Stimulated activated CD4-positive, alpha-beta T cell treated with anti-CD3 and anti-CD28 coated beads, Interleukin-1b, Interleukin-23, amount 100 ng/mL, for 48 hours (primary cell): ENCODE data around the gene GNB1.
"Not testable (repeated sequence)": the region's sequence is repeated elsewhere in the genome, so short reads cannot be mapped to it uniquely, and the experiment has no call there.

ENCODE experiments used
- DNase-seq: peaks from one replicate; pipeline ENCODE4 v3.0.0-alpha.2; 2020

The GNB1 gene

DNA sequence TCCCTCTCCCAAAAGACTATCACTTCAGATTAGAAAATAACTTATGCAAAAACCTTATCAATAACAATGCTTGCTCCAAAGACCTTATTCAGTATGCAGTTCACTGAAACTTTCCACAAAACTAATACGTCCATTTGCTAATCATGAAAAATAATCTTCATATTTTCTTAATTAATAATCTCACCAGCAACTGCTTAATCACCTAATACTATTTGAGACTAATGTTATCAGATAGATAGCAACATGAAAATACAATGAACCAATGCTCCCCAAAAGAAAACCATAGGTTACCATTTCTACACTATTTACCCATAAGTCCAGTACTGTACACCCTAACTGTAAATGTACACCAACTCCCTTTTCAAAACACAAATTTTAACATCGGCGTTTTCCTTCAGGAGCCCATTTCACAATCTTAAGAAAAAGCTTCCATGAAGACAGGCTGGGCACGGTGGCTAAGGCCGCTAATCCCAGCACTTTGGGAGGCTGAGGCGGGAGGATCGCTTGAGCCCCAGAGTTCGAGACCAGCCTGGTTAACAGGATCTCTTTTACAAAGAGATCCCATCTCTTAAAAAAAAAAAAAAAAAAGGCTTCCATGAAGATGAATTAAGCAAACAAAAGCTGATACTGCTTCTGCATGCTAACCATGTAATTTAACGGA lies 1.7 kb downstream of the GNB1 start:
- DNase-seq, result no peak

DNA sequence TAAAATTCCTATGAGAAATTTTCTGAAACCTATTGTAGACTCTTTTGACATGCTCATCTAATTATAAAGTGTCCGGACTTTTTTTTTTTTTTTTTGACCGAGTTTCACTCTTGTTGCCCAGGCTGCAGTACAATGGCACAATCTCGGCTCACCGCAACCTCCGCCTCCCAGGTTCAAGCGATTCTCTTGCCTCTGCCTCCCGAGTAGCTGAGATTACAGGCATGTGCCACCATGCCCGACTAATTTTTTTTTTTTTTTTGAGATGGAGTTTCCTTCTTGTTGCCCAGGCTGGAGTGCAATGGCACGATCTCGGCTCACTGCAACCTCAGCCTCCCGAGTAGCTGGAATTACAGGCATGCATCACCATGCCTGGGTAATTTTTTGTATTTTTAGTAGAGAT lies 7.0 kb downstream of the GNB1 start:
- not testable (repeated sequence) for DNase-seq

DNA sequence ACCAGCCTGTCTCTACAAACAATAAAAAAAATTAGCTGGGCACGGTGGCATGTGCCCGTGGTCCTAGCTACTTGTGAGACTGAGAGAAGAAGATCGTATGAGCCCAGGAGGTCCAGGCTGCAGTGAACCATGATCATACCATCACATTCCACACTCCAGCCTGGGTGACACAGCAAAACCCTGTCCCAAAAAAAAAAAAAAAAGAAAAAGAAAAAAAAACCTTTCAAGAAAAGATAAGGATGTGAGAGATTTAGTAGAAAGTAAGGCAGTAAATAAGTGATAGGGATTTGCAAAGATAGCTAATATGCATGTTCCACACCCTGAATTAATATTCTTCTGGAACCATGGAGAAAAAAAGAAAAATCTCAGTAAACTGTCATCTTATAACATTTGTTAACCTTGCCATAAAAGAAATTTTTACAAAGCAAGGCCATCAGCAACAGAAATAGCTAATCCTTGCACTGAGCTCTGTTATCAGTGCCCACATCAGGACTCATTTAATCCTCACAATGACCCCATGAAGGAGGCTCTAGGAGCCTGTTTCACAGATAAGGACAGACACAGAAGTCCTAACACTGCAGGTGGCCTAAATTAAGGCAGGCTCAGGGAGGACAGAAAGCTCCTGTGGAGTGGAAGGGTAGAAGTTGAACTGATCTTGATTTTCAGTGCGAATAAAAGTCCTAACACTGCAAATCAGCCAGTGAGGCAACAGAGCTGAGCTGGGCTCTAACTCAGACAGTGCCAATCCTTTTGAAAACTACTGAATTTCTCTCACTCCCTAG lies 7.6 kb downstream of the GNB1 start:
- DNase-seq, result no peak

DNA sequence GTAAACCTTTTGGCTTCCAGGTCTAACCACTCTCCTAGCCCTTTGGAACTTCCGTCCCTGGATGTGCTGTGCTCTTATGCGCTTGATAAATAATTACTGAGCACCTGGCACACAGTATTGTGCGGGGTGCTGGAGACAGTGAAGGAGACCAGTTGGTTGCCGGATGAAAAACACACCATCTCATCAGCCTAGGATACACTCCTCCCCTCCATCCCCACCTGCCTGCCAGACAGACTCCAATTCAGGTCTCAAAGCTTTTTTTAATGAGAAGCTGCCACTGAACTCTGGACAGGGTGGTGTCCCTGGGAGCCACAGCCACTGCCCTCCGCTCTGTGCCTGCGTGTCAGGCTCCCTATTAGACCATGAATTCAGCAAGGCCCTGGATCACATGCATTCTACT lies 9.2 kb downstream of the GNB1 start:
- DNase-seq, result no peak

DNA sequence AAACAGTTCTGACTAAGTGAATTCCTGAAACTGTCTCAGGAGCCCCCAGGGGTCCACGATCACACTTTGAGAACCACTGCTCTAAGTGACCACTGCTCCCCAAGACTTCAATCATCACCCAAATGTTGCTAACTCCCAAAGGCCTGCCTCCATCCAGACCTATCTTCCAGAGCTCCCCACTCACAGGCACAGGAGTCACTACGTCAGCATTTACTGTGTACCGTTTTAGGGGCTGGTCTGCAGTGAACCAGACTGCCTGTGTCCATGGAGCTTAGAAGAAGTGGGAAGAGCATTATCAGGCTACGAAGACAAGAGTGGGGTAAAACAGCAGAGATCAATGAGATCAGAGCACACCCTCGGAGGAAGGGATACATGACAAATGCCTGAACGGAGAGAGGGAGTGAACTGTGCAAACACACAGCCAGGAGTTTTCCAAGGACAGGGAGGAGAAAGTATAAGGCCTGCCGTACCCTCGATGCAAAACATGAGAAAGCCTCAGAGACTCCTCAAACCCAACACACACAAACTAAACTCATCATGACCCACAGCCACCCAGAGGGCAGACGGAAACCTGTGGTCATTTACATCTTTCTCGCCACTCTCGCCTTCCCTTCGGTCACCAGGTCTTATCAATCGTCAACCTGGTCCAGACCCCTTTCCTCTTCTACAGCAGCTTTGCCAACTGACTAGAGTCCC lies 10.1 kb downstream of the GNB1 start:
- DNase-seq, result no peak

DNA sequence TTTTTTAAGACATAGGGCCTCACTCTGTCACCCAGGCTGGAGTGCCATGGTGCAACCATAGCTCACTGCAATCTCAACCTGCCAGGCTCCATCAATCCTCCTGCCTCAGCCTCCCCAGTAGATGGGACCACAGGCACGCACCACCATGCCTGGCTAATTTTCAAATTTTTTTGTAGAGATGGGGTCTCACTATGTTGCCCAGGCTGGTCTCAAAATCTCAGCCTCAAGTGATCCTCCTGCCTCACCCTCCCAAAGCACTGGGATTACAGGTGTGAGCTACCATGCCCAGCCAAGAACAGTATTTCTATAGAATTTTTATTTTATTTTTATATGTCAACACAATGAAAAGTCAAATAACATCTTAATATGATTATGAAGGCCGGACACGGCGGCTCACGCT lies 10.9 kb downstream of the GNB1 start:
- DNase-seq, result no peak

DNA sequence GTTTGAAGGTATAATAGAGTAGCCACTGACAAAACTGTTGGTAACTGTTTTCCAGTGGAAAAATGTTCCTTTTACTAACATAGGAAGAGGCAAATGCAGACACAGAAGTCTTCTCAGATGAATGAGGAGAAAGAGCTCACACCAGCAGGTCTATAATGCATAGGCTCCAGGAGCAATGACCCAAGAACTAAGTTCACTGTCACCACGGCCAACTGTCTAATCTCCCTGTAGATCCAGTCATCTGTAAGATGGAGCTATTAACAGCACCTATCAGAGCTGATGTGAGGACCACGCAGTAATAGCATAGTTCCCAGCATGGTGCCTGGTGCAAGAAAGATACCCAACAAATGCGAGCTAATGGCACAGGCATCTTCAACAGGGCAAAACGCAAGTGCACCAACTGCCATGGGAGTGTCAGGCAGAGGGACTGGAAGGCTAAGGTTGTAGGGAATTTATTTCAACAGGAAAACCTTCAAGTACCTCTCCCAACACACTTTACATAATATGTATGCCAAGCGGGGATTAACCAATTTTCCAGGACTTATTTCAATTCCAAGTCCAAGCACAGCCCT lies 12.9 kb downstream of the GNB1 start:
- no peak for DNase-seq

DNA sequence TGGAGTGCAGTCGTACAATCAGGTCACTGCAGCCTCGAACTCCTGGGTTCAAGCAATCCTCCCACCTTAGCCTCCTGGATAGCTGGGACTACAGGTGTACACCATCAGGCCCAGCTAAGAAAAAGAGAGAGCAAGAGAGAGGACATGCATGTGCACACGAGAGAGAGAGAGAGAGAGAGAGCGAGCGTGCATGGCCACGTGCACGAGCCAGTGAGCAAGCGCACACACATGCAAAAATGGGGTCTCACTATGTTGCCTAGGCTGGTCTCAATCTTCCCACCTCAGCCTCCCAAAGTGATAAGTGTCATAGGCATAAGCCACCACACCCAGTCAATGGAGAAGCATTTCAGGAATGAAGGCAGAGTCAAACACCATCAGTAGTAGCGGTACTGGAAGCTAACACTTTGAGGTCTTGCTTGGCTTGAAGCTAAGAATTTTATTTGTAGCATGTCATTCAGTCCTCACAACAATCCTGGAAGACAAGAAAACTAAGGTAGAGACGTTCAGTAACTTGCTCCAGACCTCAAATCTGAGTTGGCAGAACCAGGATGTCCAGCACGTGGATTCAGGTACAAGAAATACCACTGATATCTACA lies 14.5 kb downstream of the GNB1 start:
- no peak for DNase-seq

DNA sequence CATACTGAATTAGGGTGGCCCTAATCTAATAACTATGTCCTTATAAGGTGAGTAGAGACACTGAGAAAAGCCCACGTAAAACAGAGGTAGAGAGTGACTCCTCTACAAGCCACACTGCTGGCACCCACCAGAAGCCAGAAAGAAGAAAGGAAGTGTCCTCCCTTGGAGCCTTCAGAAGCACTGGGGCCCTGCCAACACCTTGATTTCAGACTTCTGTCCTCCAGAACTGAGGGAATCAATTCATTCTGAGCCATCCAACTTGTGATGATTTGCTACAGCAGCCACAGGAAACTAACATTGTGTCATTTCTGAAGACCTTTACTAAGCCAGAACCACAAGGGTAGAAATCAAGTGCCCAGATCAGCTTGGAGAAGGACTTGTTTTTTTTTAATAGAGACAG lies 15.0 kb downstream of the GNB1 start:
- DNase-seq, result peak; percentile 59

DNA sequence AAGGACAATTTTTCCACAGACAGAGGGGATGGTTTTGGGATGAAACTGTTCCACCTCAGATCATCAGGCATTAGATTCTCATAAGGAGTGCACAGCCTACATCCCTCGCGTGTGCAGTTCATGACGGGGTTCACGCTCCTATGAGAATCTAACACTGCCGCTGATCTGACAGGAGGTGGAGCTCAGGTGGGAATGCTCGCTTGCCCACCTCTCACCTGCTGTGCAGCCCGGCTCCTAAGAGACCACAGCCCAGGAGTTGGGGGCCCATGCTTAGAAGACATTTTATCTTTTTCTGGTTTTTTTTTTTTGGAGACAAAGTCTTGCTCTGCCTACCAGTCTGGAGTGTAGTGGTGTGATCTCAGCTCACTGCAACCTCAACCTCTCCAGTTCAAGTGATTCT lies 16.0 kb downstream of the GNB1 start:
- DNase-seq, result no peak

DNA sequence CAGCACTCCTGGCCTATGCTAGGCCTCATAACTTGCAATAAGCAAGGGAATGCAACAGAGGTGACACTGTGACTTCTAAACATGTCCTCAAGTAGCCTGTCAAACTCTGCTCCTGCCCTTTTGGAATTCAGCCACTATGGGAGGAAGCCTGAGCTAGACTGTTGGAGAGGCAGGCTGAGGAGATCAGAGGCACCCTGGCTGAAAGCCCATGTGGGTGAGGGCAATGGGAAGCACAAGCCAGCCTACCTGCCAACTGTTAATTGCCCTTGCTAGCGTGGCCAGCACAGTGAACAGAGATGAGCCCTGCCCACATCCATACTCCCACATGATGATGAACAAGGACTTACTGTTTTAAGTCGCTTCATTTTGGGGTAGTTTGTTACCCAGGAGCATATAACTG lies 17.7 kb downstream of the GNB1 start:
- DNase-seq, result no peak

DNA sequence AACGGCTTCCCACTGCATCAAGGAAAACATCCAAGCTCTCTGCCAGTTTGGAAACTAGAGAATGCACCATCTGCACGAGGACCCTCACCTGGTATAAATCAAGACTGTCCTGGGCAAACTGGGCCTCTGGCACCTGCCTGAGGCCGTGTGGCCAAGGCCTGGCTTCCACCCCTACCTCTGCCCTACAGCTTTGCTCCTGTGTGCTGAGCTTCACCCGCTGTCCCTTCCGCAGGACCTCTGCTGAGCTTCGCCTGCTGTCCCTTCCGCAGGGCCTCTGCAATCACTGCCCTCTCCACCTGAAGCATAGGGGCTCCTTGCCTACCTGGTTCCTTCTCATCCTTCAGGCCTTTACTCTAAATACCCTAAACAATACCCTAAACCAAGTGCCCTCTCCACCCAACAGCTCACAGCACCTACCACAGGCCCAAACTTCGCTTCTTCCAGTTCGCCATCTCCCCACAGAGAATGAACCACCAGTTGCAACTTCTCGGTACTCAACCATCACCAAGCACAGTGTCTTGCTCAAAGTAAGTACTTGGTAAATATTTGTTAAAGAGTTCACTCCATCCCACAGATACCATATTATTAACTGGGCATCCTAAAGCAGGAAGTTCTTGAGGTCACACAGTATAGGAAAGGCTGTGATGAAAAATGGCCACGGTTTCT lies 18.4 kb downstream of the GNB1 start:
- no peak for DNase-seq

DNA sequence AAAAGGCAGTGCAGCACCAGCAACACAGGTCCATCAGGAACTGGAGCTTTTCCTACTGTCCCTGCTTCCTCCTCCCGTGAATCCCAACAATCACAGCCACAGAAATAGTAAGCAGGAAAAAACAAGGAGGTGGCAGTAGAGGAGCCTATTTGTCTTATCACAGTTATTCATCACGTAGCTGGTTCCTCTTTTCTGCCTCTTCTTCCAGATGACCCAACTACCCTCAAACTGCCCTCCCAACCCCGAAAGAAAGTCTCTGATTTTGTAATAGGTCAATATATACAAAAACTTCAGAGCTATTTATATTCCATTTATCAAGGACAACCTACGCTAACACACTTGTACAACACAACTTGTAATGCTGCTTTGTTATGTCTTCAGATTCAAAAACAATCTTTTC lies 21.4 kb downstream of the GNB1 start:
- no peak for DNase-seq

DNA sequence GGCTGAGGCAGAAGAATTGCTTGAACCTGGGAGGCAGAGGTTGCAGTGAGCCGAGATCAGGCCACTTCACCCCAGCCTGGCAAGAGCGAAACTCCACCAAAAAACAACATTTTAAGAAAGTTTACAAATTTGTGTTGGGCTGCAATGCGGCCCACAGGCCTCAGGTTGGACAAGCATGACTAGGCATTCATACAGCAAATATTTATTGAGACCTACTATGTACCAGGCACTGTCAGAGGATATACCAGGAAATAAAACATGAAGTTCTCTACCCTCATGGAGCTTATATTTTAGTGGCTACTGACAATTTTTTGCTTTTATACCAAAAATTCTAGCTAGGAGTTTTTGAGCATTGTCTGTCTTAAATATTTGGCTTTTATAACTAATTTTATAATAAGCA lies 23.7 kb downstream of the GNB1 start:
- DNase-seq, result no peak

DNA sequence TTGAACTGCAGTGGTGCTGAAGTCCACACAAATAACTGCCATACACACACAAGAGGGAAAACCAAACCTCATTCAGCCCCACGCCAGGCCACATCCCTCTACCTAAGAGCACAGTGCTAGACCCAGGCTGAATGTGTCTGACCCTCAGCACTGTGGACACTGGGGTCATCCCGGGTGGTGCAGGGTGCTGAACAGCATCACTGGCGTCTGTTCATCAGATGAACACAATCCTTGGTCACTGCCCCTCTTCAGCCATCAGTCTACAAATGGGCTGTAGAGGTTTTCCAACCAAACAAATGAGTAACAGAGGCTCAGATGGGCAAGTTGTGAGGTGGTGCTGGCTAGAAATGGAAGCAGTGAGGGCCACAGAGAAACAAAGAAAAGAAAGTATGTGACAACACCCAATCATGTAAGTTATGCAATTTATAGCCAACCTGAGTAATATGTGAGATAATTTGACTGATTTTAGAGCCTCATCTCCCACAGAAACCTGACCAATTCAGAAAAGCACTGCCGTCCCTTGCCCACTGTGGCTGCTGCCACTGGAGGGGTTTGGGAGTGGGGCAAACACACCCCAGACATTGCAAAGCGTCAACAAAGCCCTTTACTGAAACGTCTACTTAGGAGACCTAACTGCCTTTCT lies 27.9 kb downstream of the GNB1 start:
- DNase-seq, result no peak

DNA sequence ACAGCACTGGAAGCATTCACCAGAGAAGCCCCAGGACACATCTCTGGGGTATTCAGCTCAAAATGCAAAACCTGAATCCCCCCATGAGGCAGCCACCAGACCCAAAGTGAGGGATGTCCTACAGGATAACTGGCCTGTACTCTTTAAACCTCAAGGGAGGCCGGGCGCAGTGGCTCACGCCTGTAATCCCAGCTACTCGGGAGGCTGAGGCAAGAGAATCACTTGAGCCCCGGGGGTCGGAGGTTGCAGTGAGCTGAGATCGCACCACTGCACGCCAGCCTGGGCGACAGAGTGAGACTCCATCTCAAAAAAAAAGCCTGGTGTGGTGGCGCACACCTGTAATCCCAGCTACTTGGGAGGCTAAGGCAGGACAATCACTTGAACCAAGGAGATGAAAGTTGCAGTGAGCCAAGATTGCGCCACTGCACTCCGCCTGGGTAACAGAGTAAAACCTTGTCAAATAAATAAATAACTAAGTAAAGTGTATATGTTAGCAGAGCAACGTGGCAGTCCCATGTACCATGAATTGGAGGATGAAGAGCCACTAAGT lies 29.1 kb downstream of the GNB1 start:
- not testable (repeated sequence) for DNase-seq

DNA sequence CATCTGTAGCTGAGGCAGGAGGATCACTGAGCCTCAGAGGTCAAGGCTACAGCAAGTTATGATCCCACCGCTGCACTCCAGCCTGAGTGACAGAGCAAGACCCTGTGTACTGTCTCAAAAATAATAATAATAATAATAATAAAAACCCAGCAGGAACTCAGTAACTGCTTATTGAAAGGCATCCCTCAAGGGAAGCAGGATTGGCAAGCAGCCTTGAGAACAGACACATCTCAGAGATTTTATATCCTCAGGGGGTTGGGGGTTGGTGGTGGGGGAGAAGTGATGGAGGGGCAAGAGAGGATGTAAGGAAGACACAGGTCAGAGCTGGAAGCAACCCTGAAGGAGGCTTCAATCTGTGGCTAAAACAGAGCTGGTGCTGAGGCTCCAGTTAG lies 29.6 kb downstream of the GNB1 start:
- DNase-seq, result no peak

DNA sequence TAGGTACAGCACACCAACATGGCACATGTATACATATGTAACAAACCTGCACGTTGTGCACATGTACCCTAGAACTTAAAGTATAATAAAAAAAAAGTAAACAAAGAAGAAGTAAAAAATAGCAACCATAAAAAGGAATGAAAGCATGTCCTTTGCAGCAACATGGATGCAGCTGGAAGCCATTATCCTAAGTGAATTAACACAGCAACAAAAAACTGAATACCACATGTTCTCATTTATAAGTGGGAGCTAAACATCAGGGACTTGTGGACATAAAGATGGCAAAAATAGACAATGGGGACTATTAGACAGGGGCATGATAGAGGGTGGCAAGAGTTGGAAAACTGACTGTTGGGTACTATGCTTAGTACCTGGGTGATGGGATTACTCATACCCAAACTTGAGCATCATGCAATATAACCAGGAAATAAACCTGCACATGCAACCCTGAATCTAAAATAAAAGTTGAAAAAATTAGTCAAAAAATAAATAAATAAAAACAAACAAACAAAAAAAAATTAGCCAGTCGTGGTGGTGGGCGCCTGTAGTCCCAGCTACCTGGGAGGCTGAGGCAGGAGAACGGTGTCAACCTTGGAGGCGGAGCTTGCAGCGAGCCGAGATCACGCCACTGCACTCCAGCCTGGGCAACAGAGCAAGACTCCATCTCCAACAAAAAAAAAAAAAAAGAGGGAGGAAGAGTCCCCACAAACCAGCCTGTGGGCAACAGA lies 30.8 kb downstream of the GNB1 start:
- DNase-seq, result not testable (repeated sequence)

DNA sequence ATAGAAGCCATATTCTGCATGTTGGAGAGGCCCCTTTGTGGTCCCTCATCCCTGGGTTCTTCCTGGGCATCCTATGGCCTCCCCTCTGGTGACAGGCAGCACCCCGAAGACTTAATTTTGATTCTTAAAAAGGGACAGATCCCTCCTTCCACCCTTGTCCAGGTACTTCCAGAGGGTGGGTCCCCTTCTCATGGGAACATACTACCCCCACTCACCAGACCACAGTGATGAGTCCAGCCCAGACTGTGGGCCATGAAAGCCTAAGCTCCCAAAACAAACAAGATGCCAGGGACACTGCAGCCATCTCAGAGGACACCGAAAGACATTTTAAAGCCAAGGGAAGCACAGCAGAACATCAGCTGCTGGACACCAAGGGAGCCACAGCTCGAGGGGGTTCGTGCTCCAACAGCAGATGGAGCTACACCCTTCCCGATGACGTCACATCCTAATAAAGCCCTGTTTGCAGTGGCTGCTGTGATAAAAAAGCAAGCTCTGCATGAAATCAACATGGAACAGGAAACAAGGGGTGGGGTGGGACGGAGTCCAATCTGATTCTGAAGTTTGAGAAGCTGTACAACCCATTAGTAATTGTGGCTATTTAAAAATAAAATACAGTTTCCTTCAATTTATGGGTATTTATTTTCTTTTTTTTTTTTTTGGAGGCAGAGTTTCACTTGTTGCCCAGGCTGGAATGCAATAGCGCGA lies 32.4 kb downstream of the GNB1 start:
- no peak for DNase-seq

DNA sequence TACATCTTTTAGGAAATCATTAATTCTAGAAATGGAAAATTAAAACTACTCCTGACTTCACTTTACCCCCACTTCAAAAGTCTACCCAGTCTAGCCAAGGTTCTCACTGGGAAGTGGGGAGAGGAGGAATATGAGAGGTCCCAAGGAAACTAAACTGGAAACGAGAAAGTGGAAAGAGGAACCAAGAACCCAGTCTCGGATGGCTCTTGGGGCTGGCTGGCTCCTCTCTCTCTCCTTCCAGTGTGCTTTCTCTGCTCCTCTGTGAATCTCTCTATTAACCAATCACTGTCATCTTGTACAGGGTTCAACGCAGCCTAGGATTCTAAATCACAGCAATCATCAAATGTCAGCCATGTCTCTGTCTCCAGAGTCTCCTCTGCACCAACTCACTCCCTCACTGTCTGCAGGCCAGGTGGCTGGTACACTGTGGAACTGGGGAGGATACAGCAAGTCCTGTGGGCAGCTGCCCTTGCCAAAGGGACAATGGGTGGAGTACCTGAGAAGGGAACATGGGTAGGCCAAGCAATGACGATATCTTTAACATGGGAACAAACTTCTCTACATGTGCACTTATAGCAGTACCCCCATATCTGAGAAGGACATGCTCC lies 33.7 kb downstream of the GNB1 start:
- no peak for DNase-seq
